ENCODE results near the gene SCUBE1. TPM values are rescaled to one million over a fixed set of nuclear protein-coding genes. Genes with fewer than 3 reads are reported as not detected.

SCUBE1 gene
- total RNA-seq, 1 experiment from 2014 or later = not detected

- no TSS peak for BruUV-seq (replicated peaks)
- ATAC-seq (no peak), DNase-seq (ENCODE audit: low read depth, low spot score) (no peak)
- no peak overlapping the region for H3K4me3 ChIP-seq (ENCODE audit: low read depth in 2 of 2, low read length in 2 of 2)
- ChIA-PET POLR2A (no interaction called here), CTCF (no interaction called here)
- no peaks in the 10 kb centered on the region for H3K27me3 ChIP-seq (ENCODE audit: control insufficient read depth, insufficient read depth, low read length)
- TF ChIP-seq SIN3A (IDR thresholded peaks at IDR 0.05; ENCODE audit: borderline replicate concordance, insufficient read depth, low read depth, low read length) = no peak
- TF ChIP-seq, protein P1, sequence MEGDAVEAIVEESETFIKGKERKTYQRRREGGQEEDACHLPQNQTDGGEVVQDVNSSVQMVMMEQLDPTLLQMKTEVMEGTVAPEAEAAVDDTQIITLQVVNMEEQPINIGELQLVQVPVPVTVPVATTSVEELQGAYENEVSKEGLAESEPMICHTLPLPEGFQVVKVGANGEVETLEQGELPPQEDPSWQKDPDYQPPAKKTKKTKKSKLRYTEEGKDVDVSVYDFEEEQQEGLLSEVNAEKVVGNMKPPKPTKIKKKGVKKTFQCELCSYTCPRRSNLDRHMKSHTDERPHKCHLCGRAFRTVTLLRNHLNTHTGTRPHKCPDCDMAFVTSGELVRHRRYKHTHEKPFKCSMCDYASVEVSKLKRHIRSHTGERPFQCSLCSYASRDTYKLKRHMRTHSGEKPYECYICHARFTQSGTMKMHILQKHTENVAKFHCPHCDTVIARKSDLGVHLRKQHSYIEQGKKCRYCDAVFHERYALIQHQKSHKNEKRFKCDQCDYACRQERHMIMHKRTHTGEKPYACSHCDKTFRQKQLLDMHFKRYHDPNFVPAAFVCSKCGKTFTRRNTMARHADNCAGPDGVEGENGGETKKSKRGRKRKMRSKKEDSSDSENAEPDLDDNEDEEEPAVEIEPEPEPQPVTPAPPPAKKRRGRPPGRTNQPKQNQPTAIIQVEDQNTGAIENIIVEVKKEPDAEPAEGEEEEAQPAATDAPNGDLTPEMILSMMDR (IDR thresholded peaks at IDR 0.05) = no peak
- no peak for TF ChIP-seq TCF7L2 (IDR thresholded peaks at IDR 0.05; ENCODE audit: low read depth, low read length)
- TF ChIP-seq POLR2AphosphoS5 (IDR thresholded peaks at IDR 0.05; ENCODE audit: low read depth, low read length) = no peak
- TF ChIP-seq REST (IDR thresholded peaks at IDR 0.05; ENCODE audit: insufficient read depth in 1 of 2, low read depth in 2 of 2, low read length in 1 of 2) = no peak
- intact Hi-C loops (cut with micrococcal nuclease; ENCODE audit: unreplicated experiment) = no loop called here
- no peak overlapping the region for H3K27ac ChIP-seq (ENCODE audit: low read length)
- no peaks in the 10 kb centered on the region for H3K4me1 ChIP-seq (ENCODE audit: control insufficient read depth, insufficient read depth, low read length)
- H3K9me3 ChIP-seq (ENCODE audit: control insufficient read depth, insufficient read depth, low read depth, low read length) = no peaks in the 10 kb centered on the region
- in situ Hi-C loops (cut with HindIII; ENCODE audit: low pct_unique_long_range_greater_than_20kb, low sequenced_read_pairs) = no loop called here
- H3K36me3 ChIP-seq (ENCODE audit: control insufficient read depth, insufficient read depth, low read length) = no peaks in the 10 kb centered on the region
Measured at GRCh38 chr22:43256976-43257545, 86.1 kb downstream of the SCUBE1 start.

GRCh38 chr22:43256569-43256968 lies 86.6 kb downstream of the SCUBE1 start:
- BruUV-seq (replicated peaks) = no TSS peak
- TF ChIP-seq SIN3A (IDR thresholded peaks at IDR 0.05; ENCODE audit: borderline replicate concordance, insufficient read depth, low read depth, low read length) = no peak
- no peak for TF ChIP-seq TCF7L2 (IDR thresholded peaks at IDR 0.05; ENCODE audit: low read depth, low read length)
- TF ChIP-seq REST (IDR thresholded peaks at IDR 0.05; ENCODE audit: insufficient read depth in 1 of 2, low read depth in 2 of 2, low read length in 1 of 2) = no peak
- intact Hi-C loops (cut with micrococcal nuclease; ENCODE audit: unreplicated experiment) = no loop called here
- ATAC-seq = no peak
- POLR2A ChIA-PET = no interaction called here
- no peak for DNase-seq (ENCODE audit: low read depth, low spot score)
- Histone ChIP-seq H3K27me3 (ENCODE audit: control insufficient read depth, insufficient read depth, low read length) (no peaks in the 10 kb centered on the region), H3K4me1 (ENCODE audit: control insufficient read depth, insufficient read depth, low read length) (no peaks in the 10 kb centered on the region), H3K9me3 (ENCODE audit: control insufficient read depth, insufficient read depth, low read depth, low read length) (no peaks in the 10 kb centered on the region), H3K36me3 (ENCODE audit: control insufficient read depth, insufficient read depth, low read length) (no peaks in the 10 kb centered on the region), H3K27ac (ENCODE audit: low read length) (no peak overlapping the region), H3K4me3 (ENCODE audit: low read depth in 2 of 2, low read length in 2 of 2) (no peak overlapping the region)
- CTCF ChIA-PET = no interaction called here
- in situ Hi-C loops (cut with HindIII; ENCODE audit: low pct_unique_long_range_greater_than_20kb, low sequenced_read_pairs) = no loop called here
